ENCODE measurements around the gene ZSWIM5. TPM values are rescaled to one million over a fixed set of nuclear protein-coding genes. Genes with fewer than 3 reads are reported as not detected.

Gene ZSWIM5
- total RNA-seq, 4 donors from 2014 or later = 0.53 to 1.3 (median 0.81) TPM

- peaks cover 39 to 44% of the 10 kb centered on the region in 2 donors for H3K4me1 ChIP-seq
- peaks cover 0 to 46% of the 10 kb centered on the region in 2 donors for H3K36me3 ChIP-seq
- in situ Hi-C loops (cut with MboI; ENCODE audit: low sequenced_read_pairs in 4 of 4) = loop anchor here in 3 of 4 donors (5.0 to 25.0 kb wide), 7 partner anchors 290 to 553 kb away; partner anchors contain the start of genes TESK2 (in 3 of the 3) and AKR1A1 (in 2 of the 3)
Observed at GRCh38 chr1:45011837-45012638, 194.4 kb downstream of the ZSWIM5 start, which contains the start of gene UROD. UROD (plus strand) TSS chr1:45012254; CDS start chr1:45012266, 12 bp downstream.

DNA sequence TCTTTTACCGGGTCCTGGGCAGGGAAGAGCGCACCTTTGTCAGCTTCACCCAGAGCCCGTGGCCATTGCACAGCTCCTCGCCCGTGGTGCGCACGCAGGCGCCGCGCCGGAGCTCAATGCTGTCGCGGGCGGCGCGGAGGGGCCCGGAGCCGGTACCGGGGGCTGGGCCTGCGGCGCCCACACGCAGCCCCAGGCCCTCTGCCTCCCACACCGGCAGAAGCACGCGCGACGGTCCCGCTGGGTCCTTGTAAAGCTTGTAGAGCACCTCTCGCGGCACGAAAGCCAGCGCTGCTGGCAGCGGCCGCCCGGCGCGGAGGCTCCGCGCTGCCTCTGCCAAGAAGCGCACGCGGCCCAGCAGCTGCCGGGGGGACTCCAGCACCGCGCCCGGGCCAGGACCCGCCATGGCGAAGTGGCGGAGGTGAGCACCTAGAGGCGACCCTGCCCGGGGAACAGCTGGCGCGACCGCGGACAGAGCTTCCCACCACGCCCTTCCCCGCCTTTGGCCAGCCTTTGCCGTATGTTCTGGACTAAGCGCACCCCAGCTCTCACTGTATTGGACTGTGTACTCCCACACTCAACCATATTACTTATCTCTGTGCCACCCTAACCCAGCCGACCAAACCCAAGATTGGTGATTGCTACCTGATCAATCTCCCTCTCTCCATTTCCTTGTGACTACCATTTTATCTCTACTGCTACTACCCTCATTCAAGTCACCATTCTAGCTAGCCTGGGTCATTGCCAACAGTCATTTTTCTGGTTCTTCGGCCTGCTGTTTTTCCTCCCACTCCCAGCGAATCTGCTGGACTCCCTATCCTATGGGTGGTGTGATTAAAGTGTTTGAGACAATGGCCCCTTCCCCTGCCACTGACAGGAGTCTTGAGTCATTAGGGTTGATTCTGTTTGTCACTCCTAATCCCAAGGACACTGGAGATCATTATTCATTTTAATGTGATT is 195.3 kb downstream of the ZSWIM5 start, which contains the start of gene HECTD3:
Gene HECTD3 (minus strand): TSS at position 470 of the 957 bp plus-strand sequence. CDS start 67 bp downstream, at position 403.
- in situ Hi-C loops (cut with MboI; ENCODE audit: low sequenced_read_pairs in 4 of 4) = loop anchor here in 3 of 4 donors (5.0 to 25.0 kb wide), 7 partner anchors 291 to 554 kb away; partner anchors contain the start of genes TESK2 (in 3 of the 3) and AKR1A1 (in 2 of the 3)

More at GRCh38 chr1:45011837-45012638, 194.4 kb downstream of the ZSWIM5 start, which contains the start of gene UROD:
- H3K4me3 ChIP-seq = peak within 1 kb of the TSS; percentile 75 to 99 (median 92)
- H3K27ac ChIP-seq = peak within 1 kb of the TSS; percentile 88 to 96 (median 92)
- peak; percentile 34 to 75 for TF ChIP-seq POLR2A (IDR thresholded peaks at IDR 0.05)
- TF ChIP-seq, protein P1, sequence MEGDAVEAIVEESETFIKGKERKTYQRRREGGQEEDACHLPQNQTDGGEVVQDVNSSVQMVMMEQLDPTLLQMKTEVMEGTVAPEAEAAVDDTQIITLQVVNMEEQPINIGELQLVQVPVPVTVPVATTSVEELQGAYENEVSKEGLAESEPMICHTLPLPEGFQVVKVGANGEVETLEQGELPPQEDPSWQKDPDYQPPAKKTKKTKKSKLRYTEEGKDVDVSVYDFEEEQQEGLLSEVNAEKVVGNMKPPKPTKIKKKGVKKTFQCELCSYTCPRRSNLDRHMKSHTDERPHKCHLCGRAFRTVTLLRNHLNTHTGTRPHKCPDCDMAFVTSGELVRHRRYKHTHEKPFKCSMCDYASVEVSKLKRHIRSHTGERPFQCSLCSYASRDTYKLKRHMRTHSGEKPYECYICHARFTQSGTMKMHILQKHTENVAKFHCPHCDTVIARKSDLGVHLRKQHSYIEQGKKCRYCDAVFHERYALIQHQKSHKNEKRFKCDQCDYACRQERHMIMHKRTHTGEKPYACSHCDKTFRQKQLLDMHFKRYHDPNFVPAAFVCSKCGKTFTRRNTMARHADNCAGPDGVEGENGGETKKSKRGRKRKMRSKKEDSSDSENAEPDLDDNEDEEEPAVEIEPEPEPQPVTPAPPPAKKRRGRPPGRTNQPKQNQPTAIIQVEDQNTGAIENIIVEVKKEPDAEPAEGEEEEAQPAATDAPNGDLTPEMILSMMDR (IDR thresholded peaks at IDR 0.05 in 4 of 5, conservative IDR thresholded peaks at IDR 0.05 in 1 of 5) = no peak
- ATAC-seq = peak; percentile 86 to 90
- intact Hi-C loops (cut with DNase I; ENCODE audit: low total_unique reads) = loop anchor here (1.0 to 10.0 kb wide), 8 partner anchors 26 to 560 kb away; partner anchors contain the start of genes AKR1A1, BEST4, EIF2B3 and ZSWIM5
- no peaks in the 10 kb centered on the region for H3K27me3 ChIP-seq
- DNase-seq = peak; percentile 88 to 93
- no peaks in the 10 kb centered on the region for H3K9me3 ChIP-seq

DNA sequence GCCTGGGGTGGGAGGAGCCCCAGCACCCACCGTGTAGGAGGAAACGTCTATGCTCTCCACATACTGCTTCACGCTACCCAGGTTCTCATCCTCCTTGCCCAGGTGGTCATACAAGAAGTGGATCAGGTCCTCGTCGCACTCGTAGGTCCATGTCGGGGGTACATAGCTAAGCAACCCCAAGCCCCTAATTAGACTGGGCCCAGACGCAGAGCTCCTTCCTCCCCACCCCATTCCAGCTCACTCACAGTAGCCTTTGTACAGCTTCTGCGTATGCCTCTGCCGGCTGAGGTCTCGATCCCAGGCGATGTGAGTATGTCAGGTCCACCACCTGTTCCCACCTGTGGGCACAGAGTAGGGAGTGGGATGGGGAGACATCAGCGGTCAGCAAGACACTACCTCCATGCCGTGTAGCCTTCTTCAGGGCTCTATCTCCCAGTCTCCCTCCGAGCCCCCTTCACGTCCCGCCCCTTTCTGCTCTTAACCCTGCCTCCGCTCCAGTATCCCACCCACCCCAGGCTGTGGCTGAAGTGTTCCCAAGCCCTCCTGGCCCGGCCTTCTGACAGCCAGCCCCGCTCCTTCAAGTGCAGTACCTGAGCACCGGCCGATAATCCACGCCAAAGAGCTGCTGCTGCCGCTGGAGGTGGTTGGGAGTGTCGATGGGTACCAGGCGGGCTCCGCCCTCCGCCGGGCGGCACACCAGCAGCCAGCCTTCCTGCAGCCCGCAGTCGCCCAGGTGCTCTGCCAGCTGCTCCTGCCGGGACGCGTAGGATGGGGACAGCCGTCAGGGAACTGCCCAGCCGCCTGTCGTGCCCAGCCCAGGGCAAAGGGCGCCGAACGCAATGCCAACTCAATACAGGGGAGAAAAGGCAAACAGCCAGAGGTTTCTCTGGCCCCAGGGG is 196.2 kb downstream of the ZSWIM5 start:
- H3K4me1 ChIP-seq = peaks cover 38 to 39% of the 10 kb centered on the region in 2 donors
- intact Hi-C loops (cut with DNase I; ENCODE audit: low total_unique reads) = loop anchor here (2.0 to 10.0 kb wide), 5 partner anchors 175 to 562 kb away; partner anchors contain the start of genes AKR1A1, BEST4 and ZSWIM5
- ATAC-seq (no peak), DNase-seq (peak in 1 of 2 donors; percentile 42)
- H3K36me3 ChIP-seq = peaks cover 0 to 56% of the 10 kb centered on the region in 2 donors
- H3K27ac ChIP-seq = peak overlapping the region; percentile 88 to 96 (median 92)
- no peak for TF ChIP-seq POLR2A (IDR thresholded peaks at IDR 0.05)
- TF ChIP-seq, protein P1 (IDR thresholded peaks at IDR 0.05 in 4 of 5, conservative IDR thresholded peaks at IDR 0.05 in 1 of 5) = no peak
- peak overlapping the region; percentile 75 to 99 (median 92) for H3K4me3 ChIP-seq
- in situ Hi-C loops (cut with MboI; ENCODE audit: low sequenced_read_pairs in 4 of 4) = loop anchor here in 3 of 4 donors (5.0 to 25.0 kb wide), 7 partner anchors 292 to 555 kb away; partner anchors contain the start of genes TESK2 (in 3 of the 3) and AKR1A1 (in 2 of the 3)
- H3K9me3 ChIP-seq = no peaks in the 10 kb centered on the region
- H3K27me3 ChIP-seq = no peaks in the 10 kb centered on the region

More for the DNA sequence above, 195.3 kb downstream of the ZSWIM5 start, which contains the start of gene HECTD3:
- Histone ChIP-seq H3K27ac (peak within 1 kb of the TSS; percentile 88 to 96 (median 92)), H3K4me3 (peak within 1 kb of the TSS; percentile 75 to 99 (median 92)), H3K9me3 (no peaks in the 10 kb centered on the region), H3K36me3 (peaks cover 0 to 55% of the 10 kb centered on the region in 2 donors), H3K27me3 (no peaks in the 10 kb centered on the region), H3K4me1 (peaks cover 38 to 39% of the 10 kb centered on the region in 2 donors)
- peak; percentile 85 for DNase-seq
- peak; percentile 83 to 86 for ATAC-seq
- intact Hi-C loops (cut with DNase I; ENCODE audit: low total_unique reads) = loop anchor here (2.0 to 10.0 kb wide), 5 partner anchors 176 to 561 kb away; partner anchors contain the start of genes AKR1A1, BEST4 and ZSWIM5
- TF ChIP-seq POLR2A (IDR thresholded peaks at IDR 0.05) = peak; percentile 44 to 79
- TF ChIP-seq, protein P1 (IDR thresholded peaks at IDR 0.05 in 4 of 5, conservative IDR thresholded peaks at IDR 0.05 in 1 of 5) = no peak

All from gastrocnemius medialis (tissue), 4 donors.